ENCODE data around the gene EYS.

The EYS gene

GRCh38 chr6:64803470-64804166, 903.4 kb downstream of the EYS start:
- no peaks in the 10 kb centered on the region for H3K27me3 ChIP-seq (ENCODE audit: control insufficient read depth, insufficient read depth, low read length)
- H3K9me3 ChIP-seq (ENCODE audit: control insufficient read depth, insufficient read depth, low read depth, low read length), result no peaks in the 10 kb centered on the region
- H3K4me3 ChIP-seq (ENCODE audit: low read depth, low read length), result no peak overlapping the region
- no peaks in the 10 kb centered on the region for H3K36me3 ChIP-seq (ENCODE audit: control insufficient read depth, insufficient read depth, low read length)
- no peak overlapping the region for H3K9ac ChIP-seq (ENCODE audit: low read length)
- no peak overlapping the region for H3K27ac ChIP-seq (ENCODE audit: low read depth, low read length)
- no peaks in the 10 kb centered on the region for H3K4me1 ChIP-seq (ENCODE audit: control insufficient read depth, insufficient read depth, low read length)

GRCh38 chr6:64792534-64792933, 914.5 kb downstream of the EYS start:
- no peaks in the 10 kb centered on the region for H3K27me3 ChIP-seq (ENCODE audit: control insufficient read depth, insufficient read depth, low read length)
- no peaks in the 10 kb centered on the region for H3K9me3 ChIP-seq (ENCODE audit: control insufficient read depth, insufficient read depth, low read depth, low read length)
- no peaks in the 10 kb centered on the region for H3K36me3 ChIP-seq (ENCODE audit: control insufficient read depth, insufficient read depth, low read length)
- no peak overlapping the region for H3K4me3 ChIP-seq (ENCODE audit: low read depth, low read length)
- no peaks in the 10 kb centered on the region for H3K4me1 ChIP-seq (ENCODE audit: control insufficient read depth, insufficient read depth, low read length)
- H3K9ac ChIP-seq (ENCODE audit: low read length), result no peak overlapping the region
- H3K27ac ChIP-seq (ENCODE audit: low read depth, low read length), result no peak overlapping the region

GRCh38 chr6:64789476-64789875, 917.5 kb downstream of the EYS start:
- Histone ChIP-seq H3K4me1 (ENCODE audit: control insufficient read depth, insufficient read depth, low read length) (no peaks in the 10 kb centered on the region), H3K4me3 (ENCODE audit: low read depth, low read length) (no peak overlapping the region), H3K27me3 (ENCODE audit: control insufficient read depth, insufficient read depth, low read length) (no peaks in the 10 kb centered on the region), H3K36me3 (ENCODE audit: control insufficient read depth, insufficient read depth, low read length) (no peaks in the 10 kb centered on the region), H3K9ac (ENCODE audit: low read length) (no peak overlapping the region), H3K9me3 (ENCODE audit: control insufficient read depth, insufficient read depth, low read depth, low read length) (no peaks in the 10 kb centered on the region), H3K27ac (ENCODE audit: low read depth, low read length) (no peak overlapping the region)

- no peak overlapping the region for H3K4me3 ChIP-seq (ENCODE audit: low read depth, low read length)
- H3K4me1 ChIP-seq (ENCODE audit: control insufficient read depth, insufficient read depth, low read length), result no peaks in the 10 kb centered on the region
- H3K27ac ChIP-seq (ENCODE audit: low read depth, low read length), result no peak overlapping the region
- H3K9ac ChIP-seq (ENCODE audit: low read length), result no peak overlapping the region
- no peaks in the 10 kb centered on the region for H3K9me3 ChIP-seq (ENCODE audit: control insufficient read depth, insufficient read depth, low read depth, low read length)
- H3K36me3 ChIP-seq (ENCODE audit: control insufficient read depth, insufficient read depth, low read length), result no peaks in the 10 kb centered on the region
- no peaks in the 10 kb centered on the region for H3K27me3 ChIP-seq (ENCODE audit: control insufficient read depth, insufficient read depth, low read length)
These were observed 920.3 kb downstream of the EYS start for GRCh38 chr6:64786736-64787135.

GRCh38 chr6:64782877-64783276, 924.1 kb downstream of the EYS start:
- Histone ChIP-seq H3K27ac (ENCODE audit: low read depth, low read length) (no peak overlapping the region), H3K36me3 (ENCODE audit: control insufficient read depth, insufficient read depth, low read length) (no peaks in the 10 kb centered on the region), H3K9ac (ENCODE audit: low read length) (no peak overlapping the region), H3K9me3 (ENCODE audit: control insufficient read depth, insufficient read depth, low read depth, low read length) (no peaks in the 10 kb centered on the region), H3K4me3 (ENCODE audit: low read depth, low read length) (no peak overlapping the region), H3K27me3 (ENCODE audit: control insufficient read depth, insufficient read depth, low read length) (no peaks in the 10 kb centered on the region), H3K4me1 (ENCODE audit: control insufficient read depth, insufficient read depth, low read length) (no peaks in the 10 kb centered on the region)

- H3K9ac ChIP-seq (ENCODE audit: low read length), result no peak overlapping the region
- H3K4me3 ChIP-seq (ENCODE audit: low read depth, low read length), result no peak overlapping the region
- no peaks in the 10 kb centered on the region for H3K4me1 ChIP-seq (ENCODE audit: control insufficient read depth, insufficient read depth, low read length)
- H3K36me3 ChIP-seq (ENCODE audit: control insufficient read depth, insufficient read depth, low read length), result no peaks in the 10 kb centered on the region
- H3K9me3 ChIP-seq (ENCODE audit: control insufficient read depth, insufficient read depth, low read depth, low read length), result 0 out of 2 replicates have a peak, but pooled peaks cover under 1% of the 10 kb centered on the region
- no peak overlapping the region for H3K27ac ChIP-seq (ENCODE audit: low read depth, low read length)
- no peaks in the 10 kb centered on the region for H3K27me3 ChIP-seq (ENCODE audit: control insufficient read depth, insufficient read depth, low read length)
These were observed 928.9 kb downstream of the EYS start for GRCh38 chr6:64777941-64778785.

GRCh38 chr6:64776359-64776758, 930.7 kb downstream of the EYS start:
- no peak overlapping the region for H3K4me3 ChIP-seq (ENCODE audit: low read depth, low read length)
- H3K9ac ChIP-seq (ENCODE audit: low read length), result no peak overlapping the region
- H3K27me3 ChIP-seq (ENCODE audit: control insufficient read depth, insufficient read depth, low read length), result no peaks in the 10 kb centered on the region
- H3K9me3 ChIP-seq (ENCODE audit: control insufficient read depth, insufficient read depth, low read depth, low read length), result 0 out of 2 replicates have a peak, but pooled peaks cover 3% of the 10 kb centered on the region
- no peak overlapping the region for H3K27ac ChIP-seq (ENCODE audit: low read depth, low read length)
- no peaks in the 10 kb centered on the region for H3K4me1 ChIP-seq (ENCODE audit: control insufficient read depth, insufficient read depth, low read length)
- no peaks in the 10 kb centered on the region for H3K36me3 ChIP-seq (ENCODE audit: control insufficient read depth, insufficient read depth, low read length)

GRCh38 chr6:64774881-64775280, 932.1 kb downstream of the EYS start:
- Histone ChIP-seq H3K4me1 (ENCODE audit: control insufficient read depth, insufficient read depth, low read length) (no peaks in the 10 kb centered on the region), H3K4me3 (ENCODE audit: low read depth, low read length) (no peak overlapping the region), H3K9ac (ENCODE audit: low read length) (no peak overlapping the region), H3K36me3 (ENCODE audit: control insufficient read depth, insufficient read depth, low read length) (no peaks in the 10 kb centered on the region), H3K27me3 (ENCODE audit: control insufficient read depth, insufficient read depth, low read length) (no peaks in the 10 kb centered on the region), H3K27ac (ENCODE audit: low read depth, low read length) (no peak overlapping the region), H3K9me3 (ENCODE audit: control insufficient read depth, insufficient read depth, low read depth, low read length) (0 out of 2 replicates have a peak, but pooled peaks cover 3% of the 10 kb centered on the region)

- Histone ChIP-seq H3K4me3 (ENCODE audit: low read depth, low read length) (no peak overlapping the region), H3K9ac (ENCODE audit: low read length) (no peak overlapping the region), H3K36me3 (ENCODE audit: control insufficient read depth, insufficient read depth, low read length) (no peaks in the 10 kb centered on the region), H3K9me3 (ENCODE audit: control insufficient read depth, insufficient read depth, low read depth, low read length) (no peaks in the 10 kb centered on the region), H3K27me3 (ENCODE audit: control insufficient read depth, insufficient read depth, low read length) (no peaks in the 10 kb centered on the region), H3K27ac (ENCODE audit: low read depth, low read length) (no peak overlapping the region), H3K4me1 (ENCODE audit: control insufficient read depth, insufficient read depth, low read length) (no peaks in the 10 kb centered on the region)
These were observed 956.1 kb downstream of the EYS start for GRCh38 chr6:64750910-64751309.

GRCh38 chr6:64737418-64737817, 969.6 kb downstream of the EYS start:
- Histone ChIP-seq H3K4me1 (ENCODE audit: control insufficient read depth, insufficient read depth, low read length) (no peaks in the 10 kb centered on the region), H3K27ac (ENCODE audit: low read depth, low read length) (no peak overlapping the region), H3K27me3 (ENCODE audit: control insufficient read depth, insufficient read depth, low read length) (no peaks in the 10 kb centered on the region), H3K9ac (ENCODE audit: low read length) (no peak overlapping the region), H3K36me3 (ENCODE audit: control insufficient read depth, insufficient read depth, low read length) (no peaks in the 10 kb centered on the region), H3K4me3 (ENCODE audit: low read depth, low read length) (no peak overlapping the region), H3K9me3 (ENCODE audit: control insufficient read depth, insufficient read depth, low read depth, low read length) (no peaks in the 10 kb centered on the region)

GRCh38 chr6:64736421-64736950, 970.5 kb downstream of the EYS start:
- no peak overlapping the region for H3K9ac ChIP-seq (ENCODE audit: low read length)
- H3K4me1 ChIP-seq (ENCODE audit: control insufficient read depth, insufficient read depth, low read length), result no peaks in the 10 kb centered on the region
- H3K36me3 ChIP-seq (ENCODE audit: control insufficient read depth, insufficient read depth, low read length), result no peaks in the 10 kb centered on the region
- H3K27ac ChIP-seq (ENCODE audit: low read depth, low read length), result no peak overlapping the region
- no peaks in the 10 kb centered on the region for H3K27me3 ChIP-seq (ENCODE audit: control insufficient read depth, insufficient read depth, low read length)
- H3K4me3 ChIP-seq (ENCODE audit: low read depth, low read length), result no peak overlapping the region
- H3K9me3 ChIP-seq (ENCODE audit: control insufficient read depth, insufficient read depth, low read depth, low read length), result no peaks in the 10 kb centered on the region
